Activated CD4-positive, alpha-beta T cell treated with anti-CD3 and anti-CD28 coated beads, Interleukin-2, Interleukin-6, amounts not matched to agents 100 ng/mL and 50 ng/mL, durations not matched to agents 16 hours and 8 hours (primary cell): ENCODE data around the gene HOXA2.

ENCODE experiments used
- DNase-seq: peaks from one replicate; pipeline ENCODE4 v3.0.0-alpha.2; 2020

Gene HOXA2

GRCh38 chr7:27141137-27141922 is 38.8 kb upstream of the HOXA2 start:
- DNase-seq = no peak

- DNase-seq = no peak
Measured at GRCh38 chr7:27140126-27140857, 37.8 kb upstream of the HOXA2 start.

- no peak for DNase-seq
Measured at GRCh38 chr7:27139334-27140125, 37.0 kb upstream of the HOXA2 start.

GRCh38 chr7:27138985-27139333 is 36.5 kb upstream of the HOXA2 start:
- DNase-seq = no peak

GRCh38 chr7:27138472-27138871 is 36.0 kb upstream of the HOXA2 start:
- no peak for DNase-seq

- DNase-seq = no peak
Measured at GRCh38 chr7:27137640-27138315, 35.3 kb upstream of the HOXA2 start.

- peak; percentile 81 for DNase-seq
Measured at GRCh38 chr7:27134392-27134791, 31.9 kb upstream of the HOXA2 start.

- no peak for DNase-seq
Measured at GRCh38 chr7:27133409-27134231, 31.1 kb upstream of the HOXA2 start.

- DNase-seq = no peak
Measured at GRCh38 chr7:27132978-27133377, 30.5 kb upstream of the HOXA2 start.

GRCh38 chr7:27132214-27132613 is 29.7 kb upstream of the HOXA2 start:
- no peak for DNase-seq

GRCh38 chr7:27131390-27131819 is 28.9 kb upstream of the HOXA2 start:
- DNase-seq = no peak

GRCh38 chr7:27130540-27131389 is 28.3 kb upstream of the HOXA2 start, which contains the start of gene HOXA4:
Gene HOXA4 (minus strand): TSS chr7:27130757. CDS start chr7:27130733, 24 bp downstream.
- peak; percentile 78 for DNase-seq

GRCh38 chr7:27129729-27130539 is 27.5 kb upstream of the HOXA2 start:
- no peak for DNase-seq

- no peak for DNase-seq
Measured at GRCh38 chr7:27128776-27129728, 26.6 kb upstream of the HOXA2 start.

GRCh38 chr7:27128034-27128433 is 25.6 kb upstream of the HOXA2 start:
- DNase-seq = no peak

- no peak for DNase-seq
Measured at GRCh38 chr7:27126596-27127327, 24.3 kb upstream of the HOXA2 start.

GRCh38 chr7:27125986-27126394 is 23.5 kb upstream of the HOXA2 start:
- DNase-seq = no peak
